Uterus (tissue), 2 donors: ENCODE results near the gene MYOZ2.

Source experiments
- POLR2A ChIP-seq, 2 donors: fragments of 450-650 bp; IDR thresholded peaks; one replicate each; pipeline ENCODE4 v1.6.1; 2016; ENCODE audit warnings: antibody characterized with exemption in 2 of 2, mild to moderate bottlenecking in 1 of 2, moderate library complexity in 1 of 2
- TF ChIP-seq, protein P1 (sequence below), 4 experiments: fragments of 200-600 bp in 2 of 4; fragments of 450-650 bp in 2 of 4; sonication (generic) in 2 of 4; IDR thresholded peaks; one replicate each; pipeline ENCODE4 v1.5.1; 2016 to 2019; ENCODE audit warnings: antibody characterized with exemption in 4 of 4, mild to moderate bottlenecking in 2 of 4, moderate library complexity in 1 of 4

DNA sequence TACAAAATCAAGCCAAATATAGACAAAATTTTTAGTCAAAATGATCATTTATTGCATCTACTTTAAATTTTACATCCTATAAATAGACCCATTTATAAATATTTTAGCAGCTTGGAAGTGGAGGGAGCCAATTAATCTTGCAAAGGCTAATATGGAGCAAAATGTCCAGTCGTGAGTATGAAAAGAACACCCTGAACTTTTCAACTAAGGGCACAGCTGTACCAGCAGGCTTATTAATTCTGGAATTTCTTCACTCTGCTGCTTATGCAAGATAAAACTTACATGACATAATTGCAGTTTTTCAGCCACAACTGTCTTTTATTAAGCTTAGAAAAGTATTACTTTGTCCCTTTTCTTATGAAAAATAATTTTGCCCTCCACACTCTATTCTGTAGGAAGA is 54.0 kb downstream of the MYOZ2 start:
- TF ChIP-seq, protein P1, sequence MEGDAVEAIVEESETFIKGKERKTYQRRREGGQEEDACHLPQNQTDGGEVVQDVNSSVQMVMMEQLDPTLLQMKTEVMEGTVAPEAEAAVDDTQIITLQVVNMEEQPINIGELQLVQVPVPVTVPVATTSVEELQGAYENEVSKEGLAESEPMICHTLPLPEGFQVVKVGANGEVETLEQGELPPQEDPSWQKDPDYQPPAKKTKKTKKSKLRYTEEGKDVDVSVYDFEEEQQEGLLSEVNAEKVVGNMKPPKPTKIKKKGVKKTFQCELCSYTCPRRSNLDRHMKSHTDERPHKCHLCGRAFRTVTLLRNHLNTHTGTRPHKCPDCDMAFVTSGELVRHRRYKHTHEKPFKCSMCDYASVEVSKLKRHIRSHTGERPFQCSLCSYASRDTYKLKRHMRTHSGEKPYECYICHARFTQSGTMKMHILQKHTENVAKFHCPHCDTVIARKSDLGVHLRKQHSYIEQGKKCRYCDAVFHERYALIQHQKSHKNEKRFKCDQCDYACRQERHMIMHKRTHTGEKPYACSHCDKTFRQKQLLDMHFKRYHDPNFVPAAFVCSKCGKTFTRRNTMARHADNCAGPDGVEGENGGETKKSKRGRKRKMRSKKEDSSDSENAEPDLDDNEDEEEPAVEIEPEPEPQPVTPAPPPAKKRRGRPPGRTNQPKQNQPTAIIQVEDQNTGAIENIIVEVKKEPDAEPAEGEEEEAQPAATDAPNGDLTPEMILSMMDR (IDR thresholded peaks at IDR 0.05), result no peak
- TF ChIP-seq POLR2A (IDR thresholded peaks at IDR 0.05), result no peak
